ELR (cell line): Measurements from ENCODE around the gene PRIMA1.

Source experiments
- DNase-seq: peaks from one replicate; pipeline ENCODE4 v3.0.0-alpha.2; 2015; ENCODE audit warnings: low read depth

The PRIMA1 gene

GRCh38 chr14:93674343-93674742 lies 113.9 kb downstream of the PRIMA1 start:
- no peak for DNase-seq

GRCh38 chr14:93669632-93670031 lies 118.7 kb downstream of the PRIMA1 start:
- DNase-seq, result no peak
